ENCODE measurements around the gene PCDHB12.

DNA sequence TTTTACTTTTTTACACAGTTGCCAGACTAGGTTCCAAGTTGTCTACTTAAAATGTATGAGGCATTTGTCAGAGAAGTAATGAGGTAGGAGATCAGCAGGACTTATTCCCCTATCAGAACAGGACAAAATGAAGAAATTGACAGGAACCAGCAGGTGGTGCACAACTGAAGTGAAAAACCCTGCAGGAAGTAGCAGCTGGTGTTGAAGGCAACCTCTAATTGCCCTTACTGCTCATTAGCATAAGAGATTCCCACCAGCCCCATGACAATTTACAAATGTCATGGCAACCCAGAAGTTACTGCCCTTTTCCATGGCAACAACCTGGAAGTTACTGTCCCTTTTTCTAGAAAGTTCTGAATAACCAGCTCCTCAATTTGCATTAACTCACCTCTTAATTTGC, 42.1 kb downstream of the PCDHB12 start:
- TF ChIP-seq, protein P1, sequence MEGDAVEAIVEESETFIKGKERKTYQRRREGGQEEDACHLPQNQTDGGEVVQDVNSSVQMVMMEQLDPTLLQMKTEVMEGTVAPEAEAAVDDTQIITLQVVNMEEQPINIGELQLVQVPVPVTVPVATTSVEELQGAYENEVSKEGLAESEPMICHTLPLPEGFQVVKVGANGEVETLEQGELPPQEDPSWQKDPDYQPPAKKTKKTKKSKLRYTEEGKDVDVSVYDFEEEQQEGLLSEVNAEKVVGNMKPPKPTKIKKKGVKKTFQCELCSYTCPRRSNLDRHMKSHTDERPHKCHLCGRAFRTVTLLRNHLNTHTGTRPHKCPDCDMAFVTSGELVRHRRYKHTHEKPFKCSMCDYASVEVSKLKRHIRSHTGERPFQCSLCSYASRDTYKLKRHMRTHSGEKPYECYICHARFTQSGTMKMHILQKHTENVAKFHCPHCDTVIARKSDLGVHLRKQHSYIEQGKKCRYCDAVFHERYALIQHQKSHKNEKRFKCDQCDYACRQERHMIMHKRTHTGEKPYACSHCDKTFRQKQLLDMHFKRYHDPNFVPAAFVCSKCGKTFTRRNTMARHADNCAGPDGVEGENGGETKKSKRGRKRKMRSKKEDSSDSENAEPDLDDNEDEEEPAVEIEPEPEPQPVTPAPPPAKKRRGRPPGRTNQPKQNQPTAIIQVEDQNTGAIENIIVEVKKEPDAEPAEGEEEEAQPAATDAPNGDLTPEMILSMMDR (conservative IDR thresholded peaks at IDR 0.05 in 1 of 2, IDR thresholded peaks at IDR 0.05 in 1 of 2; ENCODE audit: extremely low read depth in 1 of 2, insufficient read depth in 1 of 2, low read depth in 1 of 2, low read length in 2 of 2): no peak
- no peak for TF ChIP-seq EZH2 (IDR thresholded peaks at IDR 0.05; ENCODE audit: borderline replicate concordance, low read length)
